ENCODE measurements around the gene HABP4. TPM values are rescaled to one million over a fixed set of nuclear protein-coding genes. Genes with fewer than 3 reads are reported as not detected.
A peak's percentile ranks its signal among the peaks of the same experiment; 100 is the strongest.

Gene HABP4
- total and polyA plus RNA-seq, 2 of the 4 experiments (the other 2 are of a cell fraction) = 5.2 to 10.6 TPM

DNA sequence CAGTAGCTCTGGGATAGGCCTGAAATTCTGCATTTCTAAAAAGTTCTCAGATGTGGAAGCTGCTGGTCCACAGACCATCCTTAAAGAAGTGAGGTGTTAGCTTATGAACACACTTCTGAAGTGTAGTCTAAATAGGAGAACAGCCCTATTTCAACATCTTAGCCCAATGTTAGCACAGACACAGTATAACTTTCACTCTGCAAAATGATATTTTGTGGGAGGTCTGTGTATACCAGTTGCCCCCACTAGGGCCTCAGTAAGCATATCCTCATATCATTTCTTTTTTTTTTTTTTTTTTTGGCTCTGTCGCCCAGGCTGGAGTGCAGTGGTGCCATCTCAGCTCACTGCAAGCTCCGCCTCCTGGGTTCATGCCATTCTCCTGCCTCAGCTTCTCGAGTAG lies 7.5 kb upstream of the HABP4 start:
- H3K18ac ChIP-seq (ENCODE audit: low read depth, low read length) = no peak overlapping the region
- no peak overlapping the region for H3K27ac ChIP-seq (ENCODE audit: insufficient read depth, low read length)
- H2BK120ac ChIP-seq (ENCODE audit: low read depth, low read length) = no peak overlapping the region
- H2BK15ac ChIP-seq (ENCODE audit: low read depth, low read length) = no peak overlapping the region
- H3K4me3 ChIP-seq (ENCODE audit: insufficient read depth, low read depth, low read length) = no peak overlapping the region
- H3K9ac ChIP-seq (ENCODE audit: low read depth, low read length) = no peak overlapping the region
- no peaks in the 10 kb centered on the region for H3K36me3 ChIP-seq (ENCODE audit: control insufficient read depth, insufficient read depth, low read length)
- no peak overlapping the region for H3K4me2 ChIP-seq (ENCODE audit: low read depth, low read length)
- H4K8ac ChIP-seq (ENCODE audit: low read depth in 2 of 2, low read length in 2 of 2) = no peak overlapping the region
- TF ChIP-seq, protein P1, sequence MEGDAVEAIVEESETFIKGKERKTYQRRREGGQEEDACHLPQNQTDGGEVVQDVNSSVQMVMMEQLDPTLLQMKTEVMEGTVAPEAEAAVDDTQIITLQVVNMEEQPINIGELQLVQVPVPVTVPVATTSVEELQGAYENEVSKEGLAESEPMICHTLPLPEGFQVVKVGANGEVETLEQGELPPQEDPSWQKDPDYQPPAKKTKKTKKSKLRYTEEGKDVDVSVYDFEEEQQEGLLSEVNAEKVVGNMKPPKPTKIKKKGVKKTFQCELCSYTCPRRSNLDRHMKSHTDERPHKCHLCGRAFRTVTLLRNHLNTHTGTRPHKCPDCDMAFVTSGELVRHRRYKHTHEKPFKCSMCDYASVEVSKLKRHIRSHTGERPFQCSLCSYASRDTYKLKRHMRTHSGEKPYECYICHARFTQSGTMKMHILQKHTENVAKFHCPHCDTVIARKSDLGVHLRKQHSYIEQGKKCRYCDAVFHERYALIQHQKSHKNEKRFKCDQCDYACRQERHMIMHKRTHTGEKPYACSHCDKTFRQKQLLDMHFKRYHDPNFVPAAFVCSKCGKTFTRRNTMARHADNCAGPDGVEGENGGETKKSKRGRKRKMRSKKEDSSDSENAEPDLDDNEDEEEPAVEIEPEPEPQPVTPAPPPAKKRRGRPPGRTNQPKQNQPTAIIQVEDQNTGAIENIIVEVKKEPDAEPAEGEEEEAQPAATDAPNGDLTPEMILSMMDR (conservative IDR thresholded peaks at IDR 0.05; ENCODE audit: low read depth, low read length) = 0 out of 2 replicates have a peak, but pooled peaks have one; percentile 1
- TF ChIP-seq RAD21 (IDR thresholded peaks at IDR 0.05; ENCODE audit: low read length) = no peak
- H3K14ac ChIP-seq (replicated peaks; ENCODE audit: low read depth, low read length) = no peak overlapping the region
- intact Hi-C loops (cut with micrococcal nuclease) (no loop called here), dilution Hi-C loops (cut with HindIII; ENCODE audit: low sequenced_read_pairs, unreplicated experiment) (no loop called here), in situ Hi-C loops (cut with MboI; ENCODE audit: low sequenced_read_pairs) (no loop called here)
- H4K5ac ChIP-seq (ENCODE audit: low read depth, low read length) = no peak overlapping the region
- no peak overlapping the region for H2AK5ac ChIP-seq (ENCODE audit: low read depth, low read length)
- POLR2A ChIA-PET (ENCODE audit: unreplicated experiment) = no interaction called here
- DNase-seq (no peak), ATAC-seq (ENCODE audit: low read depth) (no peak)
- no peaks in the 10 kb centered on the region for H3K9me3 ChIP-seq (ENCODE audit: control insufficient read depth, insufficient read depth, low read length)
- no peak overlapping the region for H3K56ac ChIP-seq (ENCODE audit: extremely low read depth, insufficient read depth, low read length)
- no peaks in the 10 kb centered on the region for H3K4me1 ChIP-seq (ENCODE audit: control insufficient read depth, insufficient read depth, low read length)
- H4K20me1 ChIP-seq (ENCODE audit: insufficient read depth, low read length) = no peaks in the 10 kb centered on the region
- no peak overlapping the region for H2AFZ ChIP-seq (replicated peaks; ENCODE audit: low read length, poor library complexity)
- no peak overlapping the region for H2AK9ac ChIP-seq (replicated peaks; ENCODE audit: low read depth, low read length, poor library complexity)
- WGBS, 2 experiments (ENCODE audit: extremely low coverage in 2 of 2, insufficient read length in 1 of 2) = no CpG with 5 or more reads among the region's 3 CpGs
- H3K9me1 ChIP-seq (ENCODE audit: insufficient read depth, low read length) = no peaks in the 10 kb centered on the region; the same call in 1 of the 2 replicates
- H2BK20ac ChIP-seq (ENCODE audit: low read depth, low read length) = no peak overlapping the region
- H3K23ac ChIP-seq (ENCODE audit: low read depth, low read length) = no peak overlapping the region
- no peak overlapping the region for H4K91ac ChIP-seq (ENCODE audit: insufficient read depth, low read depth, low read length)
- no TSS peak for BruUV-seq (replicated peaks)
- no peaks in the 10 kb centered on the region for H3K79me1 ChIP-seq (ENCODE audit: low read depth in 1 of 2, low read length in 2 of 2)
- no peak overlapping the region for H2BK5ac ChIP-seq (ENCODE audit: low read depth, low read length, poor library complexity, severe bottlenecking)
- no peaks in the 10 kb centered on the region for H3K27me3 ChIP-seq (ENCODE audit: control insufficient read depth, insufficient read depth, low read length)
- no peak overlapping the region for H3K4ac ChIP-seq (ENCODE audit: low read depth, low read length)
- CTCF ChIA-PET = interaction anchor here (1.0 kb wide), 1 partner anchor 224 kb away, joined by 4 read pairs; no protein-coding TSS in a partner anchor
